BJ (cell line): ENCODE measurements around the gene RHBDD2. TPM values are rescaled to one million over a fixed set of nuclear protein-coding genes. Genes with fewer than 3 reads are reported as not detected.

Source experiments
- CTCF ChIA-PET: fragments of 350-600 bp; formaldehyde crosslinking; extraction: SDS; loops from one replicate; lab custom pipeline; 2021; ENCODE audit warnings: antibody characterized with exemption, inconsistent platforms; lab: Yijun Ruan, JAX
- POLR2A ChIA-PET: fragments of 300-600 bp; sonication (Branson Sonifier 250); formaldehyde crosslinking; extraction: SDS; loops from one replicate; lab custom pipeline; 2021; ENCODE audit warnings: antibody characterized with exemption; lab: Charles Lee
- DNase-seq: peaks from one replicate; pipeline ENCODE4 v3.0.0-alpha.2; 2011; ENCODE audit warnings: low read depth
- H3K27me3 ChIP-seq: 2 replicates; pipeline ENCODE4 v1.6.0; 2011; ENCODE audit warnings: low read length; ENCODE audit not compliant: control insufficient read depth, insufficient read depth
- H3K36me3 ChIP-seq: 2 replicates; pipeline ENCODE4 v1.5.1; 2011; ENCODE audit warnings: low read length; ENCODE audit not compliant: control insufficient read depth, insufficient read depth
- H3K4me3 ChIP-seq: 2 replicates; pipeline ENCODE4 v1.5.1; 2011; ENCODE audit warnings: low read depth, mild to moderate bottlenecking, control low read depth, low read length
- CTCF ChIP-seq: IDR thresholded peaks from 2 replicates; pipeline ENCODE4 v1.5.1; 2011; ENCODE audit warnings: low read depth, mild to moderate bottlenecking, control low read depth, inconsistent platforms, low read length, moderate library complexity; ENCODE audit not compliant: insufficient read depth
- polyA plus RNA-seq: library from polyadenylated mRNA; depleted of rRNA; stranded (reverse); fragments of >200 nt; gene quantifications from 2 replicates; pipeline ENCODE4 v1.2.3, GENCODE V29; 2011; rRNA removed

The RHBDD2 gene
- polyA plus RNA-seq, 1 experiment: 71.3 TPM

DNA sequence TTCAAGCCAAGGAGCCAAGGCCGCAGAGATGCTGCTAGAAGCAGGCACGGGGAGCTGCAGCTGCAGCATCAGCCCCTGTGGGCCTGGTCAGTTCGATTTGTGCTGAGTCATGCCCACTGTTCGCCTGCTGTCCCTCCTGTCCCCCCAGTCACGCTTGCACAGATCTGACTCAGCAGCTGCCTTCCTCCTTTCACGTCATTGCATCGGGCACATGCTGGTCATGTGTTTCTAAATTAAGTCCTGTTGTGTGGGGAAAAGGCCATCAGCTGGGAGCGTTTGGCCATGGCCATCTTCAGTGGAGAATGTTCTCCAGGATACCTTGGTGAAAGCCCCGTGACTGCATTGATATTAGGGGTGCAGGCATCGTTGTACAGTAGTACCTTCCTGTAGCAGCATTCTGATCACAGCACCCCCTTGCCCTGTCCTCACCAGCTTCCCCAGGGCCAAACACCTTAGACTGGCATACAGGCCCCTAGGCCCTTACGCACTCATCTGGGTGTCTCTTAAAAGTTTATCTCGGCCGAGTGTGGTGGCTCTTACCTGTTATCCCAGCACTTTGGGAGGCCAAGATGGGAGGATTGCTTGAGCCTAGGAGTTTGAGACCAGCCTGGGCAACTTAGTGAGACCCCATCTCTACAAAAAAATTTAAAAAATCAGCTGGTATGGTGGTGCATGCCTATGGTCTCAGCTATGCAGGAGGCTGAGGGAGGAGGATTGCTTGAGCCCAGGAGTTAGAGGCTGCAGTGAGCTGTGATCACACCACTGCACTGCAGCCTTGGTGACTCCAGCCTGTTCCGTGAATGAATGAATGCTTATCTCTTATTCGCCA is 59.3 kb downstream of the RHBDD2 start:
- CTCF ChIA-PET: no interaction called here
- no peak overlapping the region for H3K4me3 ChIP-seq
- POLR2A ChIA-PET: interaction anchor here (0.6 kb wide), 1 partner anchor 151 kb away, joined by 5 read pairs; no protein-coding TSS in a partner anchor
- no peaks in the 10 kb centered on the region; the same call in 1 of the 2 replicates for H3K36me3 ChIP-seq
- H3K27me3 ChIP-seq: no peaks in the 10 kb centered on the region
- DNase-seq: peak; percentile 87
- no peak for TF ChIP-seq CTCF

Other genes starting within 250 kb of the RHBDD2 start
- gene HIP1, start 140.1 kb upstream of the RHBDD2 start, polyA plus RNA-seq: 6.5 and 7.5 TPM in 2 replicates
- gene CCL26, start 106.8 kb upstream of the RHBDD2 start, polyA plus RNA-seq: 0.26 TPM in 1 of 2 replicates, not detected in the other
- not detected in 2 replicates for gene CCL24, start 65.2 kb upstream of the RHBDD2 start, polyA plus RNA-seq
- 35.3 and 63.4 TPM in 2 replicates for gene POR, start 36.1 kb downstream of the RHBDD2 start, polyA plus RNA-seq
- gene TMEM120A, start 115.6 kb downstream of the RHBDD2 start, polyA plus RNA-seq: 59.9 and 75.2 TPM in 2 replicates
- gene STYXL1, start 169.0 kb downstream of the RHBDD2 start, polyA plus RNA-seq: 64.7 and 75.6 TPM in 2 replicates
- 109 and 166 TPM in 2 replicates for gene MDH2, start 169.1 kb downstream of the RHBDD2 start, polyA plus RNA-seq